Transverse colon (tissue), 4 donors: Measurements from ENCODE around the gene FHAD1.

ENCODE experiments used
- EP300 ChIP-seq: sonication (generic); formaldehyde crosslinking; IDR thresholded peaks from one replicate; pipeline ENCODE4 v1.6.1; 2017; ENCODE audit warnings: antibody characterized with exemption, low read depth
- POLR2A ChIP-seq: fragments of 450-650 bp; IDR thresholded peaks from one replicate; pipeline ENCODE4 v1.6.1; 2016; ENCODE audit warnings: antibody characterized with exemption, mild to moderate bottlenecking, moderate library complexity
- POLR2AphosphoS5 ChIP-seq, 3 donors: sonication (generic); formaldehyde crosslinking; IDR thresholded peaks; one replicate each; pipeline ENCODE4 v1.6.1; 2016; ENCODE audit warnings: antibody characterized with exemption in 3 of 3
- TF ChIP-seq, protein P1 (sequence below), 5 experiments: fragments of 200-600 bp in 3 of 5; fragments of 450-650 bp in 2 of 5; sonication (generic) in 3 of 5; IDR thresholded peaks; 1 replicate in 2 of 5; 2 replicates in 3 of 5; pipeline ENCODE4 v1.5.1; 2016 to 2017; ENCODE audit warnings: antibody characterized with exemption in 5 of 5, inconsistent platforms in 3 of 5, mild to moderate bottlenecking in 2 of 5, moderate library complexity in 1 of 5

DNA sequence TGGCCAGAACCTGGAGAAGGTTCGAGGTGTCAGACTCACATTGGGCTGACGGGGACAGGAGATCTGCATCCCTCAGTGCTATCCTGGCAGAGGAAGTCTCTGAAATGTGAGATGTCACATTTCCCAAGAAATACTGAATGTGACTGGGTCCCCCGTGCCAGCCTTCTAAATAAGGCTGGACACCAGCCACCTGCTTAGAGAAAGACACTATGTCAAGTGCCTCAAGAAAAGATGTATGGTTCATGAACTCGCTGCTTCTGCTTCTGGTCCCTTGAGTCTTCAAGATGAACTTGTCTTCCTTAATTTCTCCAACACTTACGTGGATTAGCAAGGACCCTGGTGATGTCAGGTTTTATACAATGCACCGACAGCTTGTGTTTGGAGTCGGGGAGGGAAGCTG, 42.1 kb upstream of the FHAD1 start:
- TF ChIP-seq, protein P1, sequence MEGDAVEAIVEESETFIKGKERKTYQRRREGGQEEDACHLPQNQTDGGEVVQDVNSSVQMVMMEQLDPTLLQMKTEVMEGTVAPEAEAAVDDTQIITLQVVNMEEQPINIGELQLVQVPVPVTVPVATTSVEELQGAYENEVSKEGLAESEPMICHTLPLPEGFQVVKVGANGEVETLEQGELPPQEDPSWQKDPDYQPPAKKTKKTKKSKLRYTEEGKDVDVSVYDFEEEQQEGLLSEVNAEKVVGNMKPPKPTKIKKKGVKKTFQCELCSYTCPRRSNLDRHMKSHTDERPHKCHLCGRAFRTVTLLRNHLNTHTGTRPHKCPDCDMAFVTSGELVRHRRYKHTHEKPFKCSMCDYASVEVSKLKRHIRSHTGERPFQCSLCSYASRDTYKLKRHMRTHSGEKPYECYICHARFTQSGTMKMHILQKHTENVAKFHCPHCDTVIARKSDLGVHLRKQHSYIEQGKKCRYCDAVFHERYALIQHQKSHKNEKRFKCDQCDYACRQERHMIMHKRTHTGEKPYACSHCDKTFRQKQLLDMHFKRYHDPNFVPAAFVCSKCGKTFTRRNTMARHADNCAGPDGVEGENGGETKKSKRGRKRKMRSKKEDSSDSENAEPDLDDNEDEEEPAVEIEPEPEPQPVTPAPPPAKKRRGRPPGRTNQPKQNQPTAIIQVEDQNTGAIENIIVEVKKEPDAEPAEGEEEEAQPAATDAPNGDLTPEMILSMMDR (IDR thresholded peaks at IDR 0.05): no peak
- TF ChIP-seq POLR2A (no peak), POLR2AphosphoS5 (IDR thresholded peaks at IDR 0.05) (no peak), EP300 (no peak)
